Astrocyte of the spinal cord (primary cell): Measurements from ENCODE around the gene SOX3.
A peak's percentile ranks its signal among the peaks of the same experiment; 100 is the strongest.

Experiments
- DNase-seq: peaks from one replicate; pipeline ENCODE4 v3.0.0; 2011; ENCODE audit warnings: low read depth, low spot score
- H3K4me3 ChIP-seq: 2 replicates; pipeline ENCODE4 v1.5.1; 2011; ENCODE audit warnings: low read depth, mild to moderate bottlenecking, low read length, moderate library complexity
- CTCF ChIP-seq: IDR thresholded peaks from 2 replicates; pipeline ENCODE4 v1.5.1; 2012; ENCODE audit warnings: low read depth, mild to moderate bottlenecking, low read length, inconsistent platforms
- in situ Hi-C: cut with HindIII; loops from 2 replicates; pipeline ENCODE4 v1.10.0; 2017; ENCODE audit warnings: low sequenced_read_pairs

Gene SOX3

DNA sequence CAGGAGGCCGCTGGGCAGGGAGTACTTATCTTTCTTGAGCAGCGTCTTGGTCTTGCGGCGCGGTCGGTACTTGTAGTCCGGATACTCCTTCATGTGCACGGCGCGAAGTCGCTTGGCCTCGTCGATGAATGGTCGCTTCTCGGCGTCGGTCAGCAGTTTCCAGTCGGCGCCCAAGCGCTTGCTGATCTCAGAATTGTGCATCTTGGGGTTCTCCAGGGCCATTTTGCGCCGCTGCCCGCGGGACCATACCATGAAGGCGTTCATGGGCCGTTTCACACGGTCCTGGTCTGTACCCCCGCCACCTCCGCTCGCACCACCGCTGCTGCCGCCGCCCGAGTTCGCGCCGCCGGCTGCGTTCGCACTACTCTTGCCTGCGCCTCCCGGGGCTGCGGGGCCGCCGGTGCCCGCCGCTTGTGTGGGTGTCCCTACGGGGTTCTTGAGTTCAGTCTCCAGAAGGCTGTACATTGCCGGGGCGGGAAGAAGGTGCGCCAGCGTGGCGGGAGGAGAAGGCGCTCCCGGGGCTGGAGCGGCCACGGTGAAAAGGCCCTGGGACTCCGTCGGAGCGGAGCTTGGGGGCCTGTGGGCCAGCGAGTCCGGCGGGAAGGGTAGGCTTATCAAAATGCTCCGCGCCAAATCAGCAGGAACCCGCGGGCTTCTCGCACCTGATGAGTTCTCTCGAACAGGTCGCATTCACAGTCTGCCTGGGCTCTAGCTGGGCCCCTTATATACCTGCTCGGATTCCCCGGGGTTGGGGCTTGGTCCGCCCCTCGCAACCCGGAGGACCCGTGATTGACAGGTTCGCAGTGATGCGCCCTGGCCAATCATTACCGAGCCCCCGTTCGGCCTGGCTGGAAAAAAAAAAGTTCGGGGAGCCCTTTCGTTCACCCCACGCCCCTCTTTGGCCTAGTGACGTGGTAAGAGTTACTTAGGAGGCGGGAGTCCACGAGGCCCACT is at the start of gene SOX3:
Gene SOX3, minus strand, starts transcription at position 699 of the 954 bp plus-strand sequence. Its CDS starts 9 bp downstream, at position 690.
- DNase-seq = peak; percentile 15
- in situ Hi-C loops = no loop called here
- H3K4me3 ChIP-seq = peak within 1 kb of the TSS; percentile 12
- TF ChIP-seq CTCF = no peak

- in situ Hi-C loops = no loop called here
- no peak overlapping the region for H3K4me3 ChIP-seq
- no peak for TF ChIP-seq CTCF
- no peak for DNase-seq
Measured at GRCh38 chrX:140548985-140549384, 44.1 kb upstream of the SOX3 start.

- peak; percentile 39 for DNase-seq
- in situ Hi-C loops = no loop called here
- no peak for TF ChIP-seq CTCF
- H3K4me3 ChIP-seq = no peak overlapping the region
Measured at GRCh38 chrX:140526171-140526570, 21.3 kb upstream of the SOX3 start.

DNA sequence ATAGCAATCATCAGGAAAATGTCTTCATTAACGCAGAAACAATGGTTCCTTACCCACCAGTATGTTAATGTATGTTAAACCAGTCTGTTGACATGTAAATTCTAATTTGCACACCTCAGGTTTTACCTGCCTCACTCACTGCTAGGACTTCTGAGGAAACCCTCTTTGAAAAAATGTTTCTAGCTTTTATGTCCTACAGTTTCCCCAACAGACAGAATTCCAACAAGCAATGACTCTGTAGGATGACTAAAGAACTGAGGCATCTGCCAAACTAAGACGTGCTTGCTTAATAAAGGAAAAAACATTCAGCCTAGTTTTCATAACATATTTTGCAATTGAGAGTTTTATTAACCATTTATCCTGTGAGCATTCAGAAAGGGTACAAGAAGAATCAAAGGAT is 20.6 kb upstream of the SOX3 start:
- DNase-seq = peak; percentile 25
- H3K4me3 ChIP-seq = no peak overlapping the region
- no peak for TF ChIP-seq CTCF
- in situ Hi-C loops = no loop called here

DNA sequence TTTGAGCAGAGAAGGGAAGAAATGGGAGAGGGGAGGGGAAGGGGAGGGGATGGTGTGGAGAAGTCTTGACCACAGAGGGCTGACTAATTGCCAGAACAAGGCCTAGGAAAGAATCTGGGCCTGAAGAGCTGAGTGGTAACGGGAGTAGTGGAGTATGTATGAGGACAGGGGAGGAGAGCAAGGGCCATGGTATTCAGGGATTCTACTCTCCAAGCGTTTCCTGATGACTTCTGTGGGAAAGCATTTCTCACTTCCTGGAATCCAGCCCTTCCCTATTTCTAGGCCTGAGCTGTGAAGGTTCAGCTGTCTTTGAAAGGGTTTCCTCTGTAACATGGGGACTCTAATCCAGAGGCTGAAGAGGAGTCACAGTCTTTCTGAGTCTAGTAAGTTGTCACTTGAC is 19.7 kb upstream of the SOX3 start:
- H3K4me3 ChIP-seq = no peak overlapping the region
- TF ChIP-seq CTCF = no peak
- in situ Hi-C loops = no loop called here
- peak; percentile 19 for DNase-seq

GRCh38 chrX:140521393-140521792 is 16.5 kb upstream of the SOX3 start:
- no peak for DNase-seq
- in situ Hi-C loops = no loop called here
- H3K4me3 ChIP-seq = no peak overlapping the region
- TF ChIP-seq CTCF = no peak
